H1 (cell line): ENCODE results near the gene MANBA. TPM values are rescaled to one million over a fixed set of nuclear protein-coding genes. Genes with fewer than 3 reads are reported as not detected.

Source experiments
- CTCF ChIA-PET: fragments of 300-600 bp; sonication (Branson Sonifier 250); formaldehyde crosslinking; loops from one replicate; lab custom pipeline; 2021; ENCODE audit not compliant: partially characterized antibody; lab: Charles Lee
- POLR2A ChIA-PET: fragments of 300-600 bp; sonication (Branson Sonifier 250); formaldehyde crosslinking; loops from one replicate; lab custom pipeline; 2021; ENCODE audit warnings: inconsistent platforms; ENCODE audit not compliant: partially characterized antibody; lab: Charles Lee
- DNase-seq, 2 experiments: peaks; one replicate each; pipeline versions ENCODE4 v3.0.0 to v3.0.0-alpha.2; 2010 to 2022; ENCODE audit warnings: low spot score in 2 of 2, low read depth in 1 of 2, mixed read lengths in 1 of 2
- FAIRE-seq: peaks from 2 replicates; lab custom pipeline; 2011; peaks lifted over from hg19 to GRCh38; lab: Jason Lieb, UNC
- H2AFZ ChIP-seq: 2 replicates; pipeline ENCODE4 v1.8.1; 2012; ENCODE audit warnings: low read length, inconsistent platforms
- H2AK5ac ChIP-seq: 2 replicates; pipeline ENCODE4 v1.6.1; 2013; ENCODE audit warnings: low read depth, low read length
- H2BK120ac ChIP-seq: replicated peaks from 2 replicates; pipeline ENCODE3; 2013; ENCODE audit warnings: low read depth, low read length, inconsistent platforms
- H2BK12ac ChIP-seq: 2 replicates; pipeline ENCODE4 v1.6.1; 2013; ENCODE audit warnings: low read depth, low read length
- H2BK15ac ChIP-seq: 2 replicates; pipeline ENCODE4 v1.6.1; 2013; ENCODE audit warnings: low read length
- H2BK20ac ChIP-seq: 2 replicates; pipeline ENCODE4 v1.6.1; 2013; ENCODE audit warnings: low read length
- H2BK5ac ChIP-seq: 2 replicates; pipeline ENCODE4 v1.6.1; 2013; ENCODE audit warnings: low read depth, low read length
- H3K14ac ChIP-seq: 2 replicates; pipeline ENCODE4 v1.6.1; 2013; ENCODE audit warnings: inconsistent platforms; ENCODE audit not compliant: insufficient read length
- H3K18ac ChIP-seq: 2 replicates; pipeline ENCODE4 v1.6.1; 2013; ENCODE audit warnings: low read length; ENCODE audit errors: extremely low read depth
- H3K23ac ChIP-seq: 2 replicates; pipeline ENCODE4 v1.6.1; 2013; ENCODE audit warnings: inconsistent platforms; ENCODE audit not compliant: insufficient read length
- H3K23me2 ChIP-seq: 2 replicates; pipeline ENCODE4 v1.6.1; 2013; ENCODE audit warnings: low read depth, low read length
- H3K27ac ChIP-seq: 2 replicates; pipeline ENCODE4 v1.6.1; 2011; ENCODE audit warnings: low read depth, low read length, inconsistent platforms
- H3K27me3 ChIP-seq, 4 experiments: replicated peaks in 1 of 4; 1 replicate in 1 of 4; 2 replicates in 3 of 4; pipeline versions ENCODE4 v1.6.1 to v1.8.1; 2011 to 2013; ENCODE audit warnings: low read length in 3 of 4, mild to moderate bottlenecking in 3 of 4, inconsistent platforms in 2 of 4, mixed read lengths in 2 of 4, moderate library complexity in 1 of 4; ENCODE audit not compliant: control insufficient read depth in 3 of 4, insufficient read depth in 3 of 4; ENCODE audit errors: extremely low read depth in 1 of 4
- H3K36me3 ChIP-seq, 4 experiments: 2 replicates each; pipeline versions ENCODE4 v1.6.1 to v1.8.1; 2011 to 2013; ENCODE audit warnings: mild to moderate bottlenecking in 4 of 4, low read length in 3 of 4, moderate library complexity in 2 of 4, control low read depth in 1 of 4, inconsistent platforms in 1 of 4; ENCODE audit not compliant: insufficient read depth in 4 of 4, control insufficient read depth in 2 of 4
- H3K4ac ChIP-seq: replicated peaks from 2 replicates; pipeline ENCODE3; 2013; ENCODE audit warnings: low read length, low read depth, mixed read lengths, inconsistent platforms; ENCODE audit not compliant: insufficient read length
- H3K4me1 ChIP-seq, 4 experiments: replicated peaks in 1 of 4; 1 replicate in 1 of 4; 2 replicates in 3 of 4; pipeline versions ENCODE4 v1.6.1 to v1.8.1; 2011 to 2013; ENCODE audit warnings: low read length in 3 of 4, inconsistent platforms in 2 of 4, mixed read lengths in 1 of 4; ENCODE audit not compliant: insufficient read depth in 4 of 4, control insufficient read depth in 3 of 4
- H3K4me2 ChIP-seq, 2 experiments: 2 replicates each; pipeline versions ENCODE4 v1.6.1 to v1.8.1; 2011 to 2013; ENCODE audit warnings: low read depth in 2 of 2, low read length in 2 of 2, control low read depth in 1 of 2, inconsistent platforms in 1 of 2, mild to moderate bottlenecking in 1 of 2; ENCODE audit not compliant: insufficient read depth in 1 of 2
- H3K4me3 ChIP-seq, 4 experiments: fragments of 200-600, 300-600 bp in 1 of 4; sonication (generic), shearing (Covaris generic), sonication (Bioruptor Twin) in 1 of 4; 2 replicates each; pipeline versions ENCODE4 v1.5.1 to v1.8.1; 2011 to 2016; ENCODE audit warnings: low read length in 4 of 4, low read depth in 3 of 4, control low read depth in 2 of 4, inconsistent platforms in 2 of 4, mild to moderate bottlenecking in 2 of 4, mixed read lengths in 1 of 4, moderate library complexity in 1 of 4; ENCODE audit not compliant: insufficient read depth in 2 of 4; ENCODE audit errors: extremely low read depth in 1 of 4
- H3K56ac ChIP-seq: replicated peaks from 2 replicates; pipeline ENCODE3; 2013; ENCODE audit warnings: low read depth, mild to moderate bottlenecking, mixed read lengths, low read length, inconsistent platforms; ENCODE audit not compliant: insufficient read length
- H3K79me1 ChIP-seq: 2 replicates; pipeline ENCODE4 v1.6.1; 2013; ENCODE audit warnings: low read depth, low read length, control low read depth
- H3K79me2 ChIP-seq, 2 experiments: 2 replicates each; pipeline versions ENCODE4 v1.6.1 to v1.8.1; 2012 to 2013; ENCODE audit warnings: low read length in 2 of 2, mild to moderate bottlenecking in 2 of 2, inconsistent platforms in 1 of 2; ENCODE audit not compliant: insufficient read depth in 2 of 2, control insufficient read depth in 1 of 2
- H3K9ac ChIP-seq, 4 experiments: replicated peaks in 1 of 4; 1 replicate in 1 of 4; 2 replicates in 3 of 4; pipeline versions ENCODE4 v1.6.1 to v1.8.1; 2011 to 2013; ENCODE audit warnings: low read depth in 3 of 4, low read length in 3 of 4, control low read depth in 2 of 4, mild to moderate bottlenecking in 2 of 4, moderate library complexity in 2 of 4, inconsistent platforms in 1 of 4; ENCODE audit errors: extremely low read depth in 1 of 4
- H3K9me3 ChIP-seq, 2 experiments: 2 replicates each; pipeline versions ENCODE4 v1.6.1 to v1.8.1; 2012 to 2013; ENCODE audit warnings: mild to moderate bottlenecking in 2 of 2, moderate library complexity in 2 of 2, control low read depth in 1 of 2, inconsistent platforms in 1 of 2, low read depth in 1 of 2, low read length in 1 of 2, mixed read lengths in 1 of 2; ENCODE audit not compliant: insufficient read depth in 2 of 2
- H4K20me1 ChIP-seq, 2 experiments: replicated peaks in 1 of 2; 2 replicates each; pipeline versions ENCODE3 to v1.8.1; 2011 to 2013; ENCODE audit warnings: inconsistent platforms in 2 of 2, low read length in 2 of 2, mild to moderate bottlenecking in 1 of 2; ENCODE audit not compliant: insufficient read depth in 2 of 2, control insufficient read depth in 1 of 2
- H4K5ac ChIP-seq: 2 replicates; pipeline ENCODE4 v1.6.1; 2013; ENCODE audit warnings: low read length, low read depth, mixed read lengths, inconsistent platforms; ENCODE audit not compliant: insufficient read length
- H4K8ac ChIP-seq: 2 replicates; pipeline ENCODE4 v1.8.0; 2013; ENCODE audit warnings: mild to moderate bottlenecking, moderate library complexity, low read length, inconsistent platforms; ENCODE audit not compliant: insufficient read depth; ENCODE audit errors: extremely low read depth
- H4K91ac ChIP-seq: replicated peaks from 2 replicates; pipeline ENCODE3; 2013; ENCODE audit warnings: low read length, mixed read lengths, inconsistent platforms; ENCODE audit not compliant: insufficient read length
- BACH1 ChIP-seq: IDR thresholded peaks from 2 replicates; pipeline ENCODE4 v1.6.1; 2012; ENCODE audit warnings: low read length, improper control_type of control experiment
- SP1 ChIP-seq: IDR thresholded peaks from 2 replicates; pipeline ENCODE4 v1.6.1; 2011; ENCODE audit warnings: low read depth, low read length
- SP4 ChIP-seq: IDR thresholded peaks from 2 replicates; pipeline ENCODE4 v1.6.1; 2012; ENCODE audit warnings: low read length, inconsistent platforms
- WGBS, 2 experiments: shearing (Covaris generic) in 1 of 2; methylation state at CpG; one replicate each; pipeline versions ENCODE4 v1.1.6 to v1.1.7; 2013 to 2015; ENCODE audit warnings: low lambda C conversion rate in 2 of 2, mixed read lengths in 2 of 2, inconsistent platforms in 1 of 2, low coverage in 1 of 2, missing lambda C conversion rate in 1 of 2; ENCODE audit not compliant: insufficient replicate concordance in 2 of 2, insufficient coverage in 1 of 2, insufficient read length in 1 of 2; ENCODE audit errors: extremely low coverage in 1 of 2, missing lambda C conversion rate in 1 of 2; 5-methylcytosine and 5-hydroxymethylcytosine counted together
- polyA plus RNA-seq, 7 experiments: library from polyadenylated mRNA; depleted of rRNA in 3 of 7; stranded (reverse) in 5 of 7; unstranded in 2 of 7; fragments of >200 nt in 5 of 7; fragments of 200-250 nt in 2 of 7; gene quantifications; 1 replicate in 5 of 7; 2 replicates in 1 of 7; 4 replicates in 1 of 7; pipeline versions ENCODE4 v1.2.1 to v1.2.3, GENCODE V29; 2011 to 2013; ENCODE audit warnings: missing spikeins in 2 of 7, mixed read lengths in 2 of 7
- total RNA-seq: library from RNA; stranded (reverse); fragmentation: NEBNext Ultra II Directional; extraction: Animal tissue kit (Norgen Biotek cat#: 25700); gene quantifications from 2 replicates; pipeline ENCODE4 v1.2.1, GENCODE V29; 2021

The MANBA gene
- total and polyA plus RNA-seq, 2 of the 8 experiments (the other 6 are each of a cell fraction or from before 2014, with no cell fraction given) = 22.9 to 27.8 TPM

- H2BK120ac ChIP-seq = no peak overlapping the region
- no peak overlapping the region for H3K56ac ChIP-seq
- 95% methylated on average over 8 of the region's 8 CpGs; no CpG with 5 or more reads in 1 of the 2 experiments for WGBS, 2 experiments
- no peak overlapping the region for H4K5ac ChIP-seq
- no peak overlapping the region for H2BK12ac ChIP-seq
- H3K18ac ChIP-seq = no peak overlapping the region
- POLR2A ChIA-PET = no interaction called here
- H4K20me1 ChIP-seq = no peaks in the 10 kb centered on the region
- no peak for FAIRE-seq
- H2BK15ac ChIP-seq = no peak overlapping the region
- no peak overlapping the region for H3K23ac ChIP-seq
- no peaks in the 10 kb centered on the region for H3K4me1 ChIP-seq
- no peak overlapping the region for H3K14ac ChIP-seq
- no peaks in the 10 kb centered on the region for H3K79me2 ChIP-seq
- no peak overlapping the region for H2AK5ac ChIP-seq
- no peaks in the 10 kb centered on the region for H3K79me1 ChIP-seq
- no peaks in the 10 kb centered on the region for H3K27me3 ChIP-seq
- no peak overlapping the region for H3K4ac ChIP-seq
- peaks cover 0 to 19% (median 8%) of the 10 kb centered on the region in 4 experiments; a peak in 3 of 8 replicates for H3K36me3 ChIP-seq
- DNase-seq = no peak
- no peak overlapping the region for H2BK5ac ChIP-seq
- H3K23me2 ChIP-seq = no peaks in the 10 kb centered on the region
- no peak overlapping the region for H3K27ac ChIP-seq
- H2AFZ ChIP-seq = no peak overlapping the region
- no peak overlapping the region for H4K91ac ChIP-seq
- no peak for TF ChIP-seq SP1
- no peak for TF ChIP-seq SP4
- TF ChIP-seq BACH1 = no peak
- TF ChIP-seq, all 59 proteins: peak for 0
- Histone ChIP-seq H4K8ac (no peak overlapping the region), H3K4me3 (no peak overlapping the region), H3K4me2 (no peak overlapping the region), H3K9ac (no peak overlapping the region), H2BK20ac (no peak overlapping the region), H3K9me3 (peaks cover 6 to 7% of the 10 kb centered on the region in 2 experiments; a peak in 3 of 4 replicates)
- CTCF ChIA-PET = interaction anchor here (1.3 to 3.9 kb wide), 2 partner anchors 9 kb away, joined by 4 to 24 read pairs; no protein-coding TSS in a partner anchor
Observed at GRCh38 chr4:102722740-102723139, 38.0 kb downstream of the MANBA start.
